ENCODE data around the gene CNNM2.

Gene CNNM2

DNA sequence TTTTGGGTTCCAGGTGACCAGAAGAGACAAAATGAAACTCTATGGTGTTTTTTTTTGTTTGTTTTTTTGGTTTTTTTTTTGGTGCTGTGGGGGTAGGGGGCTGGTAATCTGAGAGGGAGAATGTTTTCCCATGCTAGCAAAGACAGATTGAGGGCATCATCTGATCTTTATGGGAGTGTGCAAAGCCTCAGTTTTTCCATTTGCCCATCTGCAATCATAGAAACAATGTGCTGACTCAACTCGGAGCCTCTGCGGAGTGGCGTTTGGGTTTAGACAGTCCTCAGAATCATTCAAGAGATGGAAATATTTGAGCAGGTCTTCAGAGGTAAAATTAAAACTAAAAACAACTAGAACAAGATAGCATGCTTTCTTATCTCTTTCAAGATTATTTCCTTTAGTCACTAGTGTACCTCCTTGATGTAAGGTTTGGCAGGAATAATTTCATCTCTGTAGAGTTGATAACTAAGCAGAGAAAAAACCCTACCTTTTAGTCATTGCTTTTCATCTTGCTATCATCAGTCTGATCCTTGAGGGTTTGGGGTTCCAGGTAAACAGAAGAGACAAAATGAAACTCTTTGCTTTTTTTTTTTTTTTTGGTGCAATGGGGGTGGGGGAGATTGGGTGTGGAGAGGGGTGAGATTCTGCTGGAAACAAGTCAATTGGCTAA, 18.0 kb downstream of the CNNM2 start:
- no peak overlapping the region for H3K4me3 ChIP-seq (ENCODE audit: low read length)
- TF ChIP-seq, protein P1, sequence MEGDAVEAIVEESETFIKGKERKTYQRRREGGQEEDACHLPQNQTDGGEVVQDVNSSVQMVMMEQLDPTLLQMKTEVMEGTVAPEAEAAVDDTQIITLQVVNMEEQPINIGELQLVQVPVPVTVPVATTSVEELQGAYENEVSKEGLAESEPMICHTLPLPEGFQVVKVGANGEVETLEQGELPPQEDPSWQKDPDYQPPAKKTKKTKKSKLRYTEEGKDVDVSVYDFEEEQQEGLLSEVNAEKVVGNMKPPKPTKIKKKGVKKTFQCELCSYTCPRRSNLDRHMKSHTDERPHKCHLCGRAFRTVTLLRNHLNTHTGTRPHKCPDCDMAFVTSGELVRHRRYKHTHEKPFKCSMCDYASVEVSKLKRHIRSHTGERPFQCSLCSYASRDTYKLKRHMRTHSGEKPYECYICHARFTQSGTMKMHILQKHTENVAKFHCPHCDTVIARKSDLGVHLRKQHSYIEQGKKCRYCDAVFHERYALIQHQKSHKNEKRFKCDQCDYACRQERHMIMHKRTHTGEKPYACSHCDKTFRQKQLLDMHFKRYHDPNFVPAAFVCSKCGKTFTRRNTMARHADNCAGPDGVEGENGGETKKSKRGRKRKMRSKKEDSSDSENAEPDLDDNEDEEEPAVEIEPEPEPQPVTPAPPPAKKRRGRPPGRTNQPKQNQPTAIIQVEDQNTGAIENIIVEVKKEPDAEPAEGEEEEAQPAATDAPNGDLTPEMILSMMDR (IDR thresholded peaks at IDR 0.05; ENCODE audit: insufficient read depth, low read depth, low read length, missing control alignments) = no peak
- DNase-seq (ENCODE audit: low read depth) = no peak

DNA sequence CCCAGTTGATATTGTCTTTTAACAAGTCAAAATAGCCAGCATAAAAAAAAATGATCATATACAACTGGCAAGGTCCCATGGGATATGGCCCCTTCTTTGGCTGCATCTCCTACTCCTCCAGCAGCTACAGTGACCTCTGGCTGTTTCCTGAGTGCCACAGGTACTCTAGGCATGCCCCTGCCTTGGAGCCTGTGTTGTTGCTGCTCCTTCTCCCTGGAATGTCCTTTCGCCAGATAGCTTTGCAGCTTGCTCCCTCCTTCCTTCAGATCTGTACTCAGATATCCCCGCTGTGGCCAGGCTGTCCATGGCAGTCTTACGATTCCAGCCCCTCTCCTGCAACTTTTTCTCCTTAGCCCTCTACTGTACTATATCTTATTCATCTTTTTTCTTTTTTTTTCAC, 23.3 kb downstream of the CNNM2 start:
- H3K4me3 ChIP-seq (ENCODE audit: low read length) = no peak overlapping the region
- TF ChIP-seq, protein P1 (IDR thresholded peaks at IDR 0.05; ENCODE audit: insufficient read depth, low read depth, low read length, missing control alignments) = no peak
- no peak for DNase-seq (ENCODE audit: low read depth)

DNA sequence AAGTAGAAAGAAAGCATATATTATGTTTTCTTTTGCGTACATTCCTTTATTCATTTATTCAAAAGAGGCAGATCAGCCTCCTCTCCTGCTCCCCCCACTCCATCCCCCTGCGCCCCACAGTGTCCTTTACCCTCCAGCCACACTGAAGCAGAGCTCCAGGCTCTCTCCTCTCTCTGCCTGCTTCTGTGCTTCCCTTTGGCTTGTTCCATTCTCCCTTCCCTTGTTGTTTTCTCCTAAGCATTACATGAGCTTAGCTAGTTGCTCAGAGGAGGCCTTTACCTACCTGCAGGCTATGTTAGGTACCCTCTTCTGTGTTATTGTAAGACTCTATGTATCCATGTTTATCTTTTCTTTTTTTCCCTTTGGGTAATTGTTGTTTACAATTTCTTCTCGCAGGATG, 27.4 kb downstream of the CNNM2 start:
- TF ChIP-seq, protein P1 (IDR thresholded peaks at IDR 0.05; ENCODE audit: insufficient read depth, low read depth, low read length, missing control alignments) = no peak
- DNase-seq (ENCODE audit: low read depth) = no peak
- no peak overlapping the region for H3K4me3 ChIP-seq (ENCODE audit: low read length)

DNA sequence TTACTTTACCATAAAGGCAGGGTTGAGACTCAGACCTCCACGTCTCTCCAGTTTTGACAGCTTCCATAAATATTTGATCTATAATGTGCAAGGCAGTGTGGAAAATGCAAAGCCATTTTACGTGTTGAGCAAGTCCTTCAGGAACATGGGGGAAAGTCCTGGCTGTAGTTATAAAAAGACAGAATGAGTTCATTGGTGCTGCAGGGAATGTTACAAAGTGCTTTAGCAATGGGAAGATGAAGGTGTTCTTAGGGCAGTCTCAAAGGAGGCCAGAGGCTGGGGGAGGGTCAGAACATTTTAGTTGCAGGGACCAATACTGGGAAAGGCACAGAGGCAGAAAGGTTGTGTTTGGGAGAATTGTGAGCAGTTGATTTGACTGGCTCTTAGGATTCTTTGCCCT, 27.9 kb downstream of the CNNM2 start:
- TF ChIP-seq, protein P1 (IDR thresholded peaks at IDR 0.05; ENCODE audit: insufficient read depth, low read depth, low read length, missing control alignments) = no peak
- no peak overlapping the region for H3K4me3 ChIP-seq (ENCODE audit: low read length)
- DNase-seq (ENCODE audit: low read depth) = no peak

DNA sequence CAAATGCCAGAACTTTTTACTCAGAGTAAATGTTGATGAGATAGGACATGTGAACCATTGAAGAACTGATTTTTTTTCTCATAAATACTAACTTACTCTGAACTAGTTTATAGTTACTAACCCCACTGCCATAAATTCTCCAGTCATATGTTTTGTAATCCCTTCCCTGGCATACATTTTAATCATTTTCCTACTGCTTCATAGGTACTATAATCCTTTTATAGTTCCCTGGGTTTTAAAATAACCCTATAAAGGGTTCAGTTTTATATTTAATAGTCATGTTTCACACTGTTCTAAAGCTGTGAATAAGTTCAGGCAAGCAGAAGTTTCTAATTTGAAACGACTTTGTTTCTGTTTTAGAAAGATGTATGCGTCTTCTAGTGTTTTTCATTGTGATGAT, 28.9 kb downstream of the CNNM2 start:
- TF ChIP-seq, protein P1 (IDR thresholded peaks at IDR 0.05; ENCODE audit: insufficient read depth, low read depth, low read length, missing control alignments) = no peak
- no peak overlapping the region for H3K4me3 ChIP-seq (ENCODE audit: low read length)
- DNase-seq (ENCODE audit: low read depth) = no peak

DNA sequence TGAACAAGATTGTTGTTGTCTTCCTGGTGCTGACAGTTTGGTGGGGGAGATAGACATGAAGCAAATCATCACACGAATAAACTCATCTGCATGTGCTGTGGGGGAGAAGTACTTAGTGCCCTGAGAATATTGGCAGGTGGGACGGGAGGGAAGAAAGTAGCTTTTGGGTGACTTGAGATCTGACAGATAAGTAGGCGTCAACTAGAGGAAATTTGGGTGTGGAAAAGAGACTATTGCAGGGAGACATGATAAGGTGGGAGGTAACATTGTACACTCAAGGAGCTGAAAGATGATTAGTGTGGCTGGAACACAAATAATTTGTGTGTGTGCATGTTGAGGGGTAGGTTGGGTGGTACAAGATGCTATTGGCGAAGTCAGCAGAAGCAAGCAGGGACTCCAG, 30.1 kb downstream of the CNNM2 start:
- TF ChIP-seq, protein P1 (IDR thresholded peaks at IDR 0.05; ENCODE audit: insufficient read depth, low read depth, low read length, missing control alignments) = no peak
- DNase-seq (ENCODE audit: low read depth) = no peak

DNA sequence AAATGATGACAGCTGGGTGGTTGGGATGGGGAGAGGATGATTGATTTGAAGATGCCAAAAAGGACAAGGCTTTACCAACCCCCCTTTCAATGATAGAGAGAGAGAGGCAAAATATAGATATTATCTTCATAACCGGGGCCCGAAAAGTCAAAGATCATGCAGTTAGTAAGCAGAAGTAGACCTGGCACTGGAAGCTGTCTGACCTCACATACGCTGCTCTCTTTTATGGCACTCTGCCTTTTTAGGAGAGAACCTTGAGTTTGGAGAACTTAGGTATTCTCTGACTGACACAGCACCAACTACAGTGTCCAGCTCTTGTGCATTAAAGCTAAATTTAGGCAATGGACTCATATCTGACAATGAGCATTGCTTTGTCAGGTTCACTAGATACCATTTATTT, 30.7 kb downstream of the CNNM2 start:
- TF ChIP-seq, protein P1 (IDR thresholded peaks at IDR 0.05; ENCODE audit: insufficient read depth, low read depth, low read length, missing control alignments) = no peak
- no peak overlapping the region for H3K4me3 ChIP-seq (ENCODE audit: low read length)
- no peak for DNase-seq (ENCODE audit: low read depth)

More for the DNA sequence above, 30.1 kb downstream of the CNNM2 start:
- H3K4me3 ChIP-seq (ENCODE audit: low read length) = no peak overlapping the region

Measured in epithelial cell of esophagus (primary cell).